Measurements from ENCODE around the gene APBA2.
A peak's percentile ranks its signal among the peaks of the same experiment; 100 is the strongest.

GRCh38 chr15:29139540-29140459 is 254.0 kb downstream of the APBA2 start:
- no peak for TF ChIP-seq EZH2phosphoT487 (IDR thresholded peaks at IDR 0.05)
- peak; percentile 89 for TF ChIP-seq CTCF (IDR thresholded peaks at IDR 0.05)
- no peak for TF ChIP-seq EZH2 (IDR thresholded peaks at IDR 0.05)
